CD4-positive, alpha-beta T cell treated with Interleukin-10 for 1 hour (primary cell): ENCODE measurements around the gene CARD11.
"Not testable (repeated sequence)": the region's sequence is repeated elsewhere in the genome, so short reads cannot be mapped to it uniquely, and the experiment has no call there.

Source experiments
- DNase-seq: peaks from one replicate; pipeline ENCODE4 v3.0.0-alpha.2; 2020

CARD11 gene

DNA sequence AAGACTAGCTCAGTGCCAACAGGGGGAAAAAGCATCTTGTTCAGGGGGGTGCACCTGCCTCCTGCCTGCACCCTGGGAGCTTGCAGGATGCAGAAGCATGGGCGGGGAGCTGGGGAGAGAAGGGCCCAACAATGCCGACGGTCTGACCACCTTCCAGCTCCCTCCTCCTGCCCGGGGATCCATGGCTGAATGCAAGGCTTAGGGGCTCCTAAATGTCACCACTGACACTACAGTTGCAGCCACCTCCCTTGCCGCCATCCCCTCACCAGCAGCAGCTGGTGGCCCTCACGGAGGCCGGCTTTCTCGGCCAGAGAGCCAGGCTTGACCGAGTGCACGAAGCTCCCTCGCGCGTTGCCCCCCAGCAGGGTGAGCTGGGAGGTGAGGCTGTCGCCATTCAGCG, 120.8 kb downstream of the CARD11 start:
- no peak for DNase-seq

GRCh38 chr7:2922348-2922691, 121.3 kb downstream of the CARD11 start:
- DNase-seq, result no peak

DNA sequence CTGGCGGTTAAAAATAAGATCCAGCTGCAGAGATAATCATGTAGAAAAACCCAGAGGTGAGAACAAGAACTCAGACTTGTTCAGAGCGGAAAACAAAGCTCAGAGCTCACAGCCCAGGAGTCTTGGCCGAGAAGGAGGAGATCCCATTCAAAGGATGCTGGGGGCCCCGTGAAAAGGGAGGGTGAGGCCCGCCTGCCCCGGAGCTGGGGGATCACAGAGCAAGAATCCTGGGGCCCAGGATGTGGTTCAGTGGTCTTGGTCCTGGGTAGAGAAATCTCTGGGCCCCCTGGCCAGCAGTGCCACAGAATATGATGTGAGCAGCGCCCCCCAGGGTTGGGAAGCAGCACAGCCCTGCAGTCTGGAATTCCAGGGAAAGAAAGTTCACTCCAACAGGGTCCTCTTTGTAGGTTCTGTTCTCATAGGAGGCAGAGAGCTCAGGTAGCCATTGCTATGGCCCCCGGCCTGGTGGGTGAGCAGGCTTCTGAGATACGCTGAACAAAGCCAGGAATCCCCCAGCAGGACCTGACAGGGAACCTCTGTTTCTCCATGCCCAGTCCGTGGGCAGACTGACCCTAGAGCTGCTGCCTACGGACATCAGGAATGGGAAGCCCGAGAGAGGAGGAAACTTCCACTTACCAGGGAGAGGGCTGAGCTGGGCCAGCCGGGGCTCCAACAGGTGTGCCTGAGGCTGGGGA, 121.9 kb downstream of the CARD11 start:
- DNase-seq, result no peak

DNA sequence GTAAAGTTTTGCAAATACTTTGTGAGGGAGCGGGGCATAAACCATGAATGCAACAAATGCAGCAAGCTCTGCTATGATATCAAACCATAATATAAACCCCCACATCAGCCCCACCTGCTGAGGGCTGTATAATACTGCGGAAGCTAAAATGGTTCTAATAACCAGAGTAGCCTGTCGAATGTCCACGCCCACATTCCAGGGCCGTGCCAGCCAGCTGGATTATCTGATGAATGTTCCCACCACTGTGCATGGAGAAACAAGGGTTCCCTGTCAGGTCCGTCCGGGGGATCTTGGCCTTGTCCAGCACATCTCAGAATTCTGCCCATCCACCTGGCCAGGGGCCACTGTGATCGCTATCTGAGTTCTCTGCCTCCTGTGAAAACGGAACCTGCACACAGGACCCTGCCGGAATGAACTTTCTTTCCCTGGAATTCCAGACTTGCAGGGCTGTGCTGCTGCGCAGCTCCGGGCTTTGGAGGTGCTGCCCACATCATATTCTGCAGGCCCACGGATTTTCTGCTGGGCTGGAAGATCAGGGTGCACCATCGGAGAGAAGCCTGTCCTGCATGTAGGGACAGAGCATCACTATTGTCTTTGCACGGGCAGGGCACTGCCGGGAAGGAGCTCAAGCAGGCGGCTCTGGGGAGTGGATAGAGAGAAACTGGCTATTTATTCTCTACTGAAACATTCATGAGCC, 122.6 kb downstream of the CARD11 start:
- DNase-seq, result no peak

DNA sequence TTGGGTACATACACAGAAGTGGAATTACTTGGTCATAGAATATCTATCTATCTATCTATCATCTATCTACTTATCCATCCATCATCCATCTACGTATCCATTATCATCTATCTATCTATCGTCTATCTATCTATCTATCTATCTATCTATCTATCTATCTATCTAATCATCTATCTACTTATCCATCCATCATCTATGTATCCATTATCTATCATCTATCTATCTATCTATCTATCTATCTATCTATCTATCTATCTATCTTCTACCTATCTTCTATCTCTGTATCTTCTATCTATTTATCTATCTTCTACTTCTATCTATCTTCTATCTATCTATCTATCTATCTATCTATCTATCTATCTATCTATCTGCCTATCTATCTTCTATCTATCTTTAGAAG, 123.2 kb downstream of the CARD11 start:
- DNase-seq, result not testable (repeated sequence)

DNA sequence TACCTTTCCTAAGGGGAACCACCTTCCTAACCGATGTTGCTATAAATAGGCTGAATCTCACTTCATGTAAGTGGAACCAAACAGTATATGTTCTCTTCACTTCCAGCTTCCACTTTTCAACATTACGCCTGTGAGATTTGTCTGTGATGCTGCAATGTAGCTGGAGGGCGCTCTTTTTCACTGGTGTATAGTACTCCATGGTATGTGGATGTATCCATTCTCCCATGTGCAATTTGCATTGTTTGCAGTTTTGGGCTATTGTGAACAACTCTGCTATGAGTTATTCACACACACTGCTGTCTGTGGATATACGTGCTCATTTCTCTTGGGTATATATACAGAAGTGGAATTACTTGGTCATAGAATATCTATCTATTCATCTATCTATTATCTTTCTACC, 123.6 kb downstream of the CARD11 start:
- no peak for DNase-seq

GRCh38 chr7:2919256-2919655, 124.4 kb downstream of the CARD11 start:
- no peak for DNase-seq

- no peak for DNase-seq
Observed at GRCh38 chr7:2918406-2918805, 125.3 kb downstream of the CARD11 start.

GRCh38 chr7:2915023-2915422, 128.6 kb downstream of the CARD11 start:
- DNase-seq, result no peak

DNA sequence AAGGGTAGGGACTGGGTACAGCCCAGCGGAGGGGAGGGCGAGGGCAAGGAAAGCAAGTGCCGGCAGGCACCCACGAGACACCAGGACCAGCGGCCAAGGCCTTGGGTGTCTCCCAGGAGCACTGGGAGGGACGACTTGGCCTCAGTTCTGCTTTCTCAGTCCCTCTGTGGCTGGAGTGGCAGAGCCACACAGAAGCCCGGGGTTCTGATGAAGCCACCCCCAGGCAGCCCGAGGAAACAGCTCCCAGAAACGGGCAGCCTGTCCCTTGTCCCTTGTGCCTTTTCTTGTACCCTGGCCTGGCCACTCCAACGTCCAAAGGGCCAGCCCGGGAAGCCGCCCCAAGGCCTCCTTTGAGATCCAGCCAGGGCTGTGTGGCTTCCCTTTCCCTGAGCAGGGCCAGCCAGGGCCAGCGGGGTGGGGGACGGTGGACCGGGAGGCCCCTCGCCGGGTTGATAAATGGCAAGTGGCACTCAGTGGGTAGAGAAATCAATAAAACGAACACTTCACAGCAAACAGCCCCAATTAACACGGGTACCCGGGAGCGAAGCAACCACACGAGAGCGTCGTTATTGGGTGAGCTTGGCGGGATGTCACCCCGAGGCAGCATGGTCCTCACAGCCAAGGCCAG, 129.8 kb downstream of the CARD11 start:
- no peak for DNase-seq

DNA sequence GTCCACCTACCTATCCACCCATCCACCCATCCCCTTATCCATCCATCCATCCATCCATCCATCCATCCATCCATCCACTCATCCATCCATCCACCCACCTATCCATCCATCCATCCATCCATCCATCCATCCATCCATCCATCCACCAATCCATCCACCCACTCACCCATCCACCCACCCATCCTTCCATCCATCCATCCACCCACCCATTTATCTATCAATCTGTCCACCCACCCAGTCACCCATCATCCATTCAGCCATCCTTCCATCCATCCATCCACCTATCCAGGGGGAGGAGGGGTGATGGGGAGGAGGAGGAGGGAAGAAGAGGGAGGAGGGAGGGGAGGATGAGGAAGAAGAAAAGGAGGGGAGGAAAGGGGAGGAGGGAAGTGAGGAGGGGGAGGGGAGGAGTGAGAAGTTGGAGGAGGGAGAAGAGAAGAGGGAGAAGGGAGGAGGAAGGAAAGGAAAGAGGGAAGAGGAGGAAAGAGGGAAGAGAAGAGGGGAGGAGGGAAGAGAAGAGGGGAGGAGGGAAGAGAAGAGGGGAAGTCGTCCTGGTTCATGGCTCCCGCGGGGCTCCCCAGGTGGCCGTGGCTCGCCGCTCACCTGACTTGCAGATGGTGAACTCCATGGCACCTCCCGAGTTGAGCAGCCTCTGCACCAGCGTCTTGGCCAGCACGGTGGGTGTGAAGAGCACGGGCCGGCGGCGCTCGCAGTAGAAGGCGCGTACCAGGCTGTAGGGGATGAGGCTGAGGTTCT, 130.8 kb downstream of the CARD11 start:
- DNase-seq, result no peak

- no peak for DNase-seq
Observed at GRCh38 chr7:2911466-2911865, 132.2 kb downstream of the CARD11 start.

DNA sequence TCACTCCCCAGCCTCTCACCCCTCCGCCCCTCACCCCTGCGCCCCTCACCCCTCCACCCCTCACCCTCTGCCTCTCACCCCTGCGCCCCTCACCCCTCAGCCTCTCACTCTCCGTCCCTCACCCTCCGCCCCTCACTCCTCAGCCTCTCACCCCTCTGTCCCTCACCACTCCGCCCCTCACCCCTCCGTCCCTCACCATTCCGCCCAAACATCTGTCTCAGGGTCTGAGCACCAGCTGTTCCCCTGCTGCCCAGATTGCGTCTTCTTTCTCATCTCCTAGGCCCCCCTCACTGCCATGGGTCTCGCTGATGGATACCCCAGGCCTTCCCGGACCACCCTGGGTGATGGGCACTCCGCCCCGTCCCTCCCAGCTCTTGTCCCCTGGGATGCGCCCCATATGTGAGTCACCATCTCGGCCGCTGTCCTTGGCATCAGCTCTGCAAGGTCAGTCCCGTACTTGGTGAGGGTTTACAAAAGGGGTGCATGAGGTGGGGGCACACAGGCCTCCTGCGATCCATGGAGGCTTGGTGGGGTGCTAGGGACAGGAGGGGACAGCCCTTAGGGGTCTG, 134.1 kb downstream of the CARD11 start:
- no peak for DNase-seq

DNA sequence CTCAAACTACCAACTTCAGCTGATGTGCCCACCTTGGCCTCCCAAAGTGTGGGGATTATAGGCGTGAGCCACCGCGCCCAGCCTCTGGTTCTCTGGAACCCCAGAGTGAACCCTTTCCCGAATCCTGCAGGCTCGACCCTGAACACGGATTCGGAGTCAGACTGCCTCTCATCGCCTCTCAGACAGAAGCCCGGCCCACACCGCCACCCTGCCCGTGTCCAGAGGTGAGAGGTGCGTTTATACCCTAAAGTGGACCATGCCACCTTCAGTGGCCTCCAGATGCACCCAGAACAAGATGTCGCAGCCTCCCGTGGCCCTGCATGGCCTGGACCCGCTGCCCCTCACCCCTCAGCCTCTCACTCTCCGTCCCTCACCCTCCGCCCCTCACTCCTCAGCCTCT, 134.6 kb downstream of the CARD11 start:
- DNase-seq, result no peak

- no peak for DNase-seq
Observed at GRCh38 chr7:2908103-2908683, 135.5 kb downstream of the CARD11 start.

GRCh38 chr7:2906197-2906931, 137.3 kb downstream of the CARD11 start:
- DNase-seq, result no peak

GRCh38 chr7:2905500-2905899, 138.2 kb downstream of the CARD11 start:
- no peak for DNase-seq

DNA sequence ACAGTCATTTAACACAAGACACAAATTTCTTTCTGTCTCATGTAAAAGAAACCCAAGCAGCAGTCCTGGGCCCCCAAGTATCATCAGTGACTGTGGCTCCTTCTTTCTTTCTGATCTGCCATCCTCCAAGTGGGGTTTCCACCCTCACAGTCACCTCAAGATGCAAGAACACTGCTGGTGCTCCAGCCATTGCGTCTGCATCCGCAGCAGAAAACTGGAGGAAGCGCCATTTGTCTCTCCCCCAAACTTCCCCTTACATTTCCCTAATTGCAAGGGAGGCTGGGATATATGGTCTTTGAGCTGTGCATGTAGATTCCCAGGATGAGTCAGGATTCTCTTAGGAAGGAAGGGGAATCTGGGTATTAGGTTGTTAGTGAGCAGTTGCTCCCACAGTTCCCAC, 138.6 kb downstream of the CARD11 start:
- no peak for DNase-seq

DNA sequence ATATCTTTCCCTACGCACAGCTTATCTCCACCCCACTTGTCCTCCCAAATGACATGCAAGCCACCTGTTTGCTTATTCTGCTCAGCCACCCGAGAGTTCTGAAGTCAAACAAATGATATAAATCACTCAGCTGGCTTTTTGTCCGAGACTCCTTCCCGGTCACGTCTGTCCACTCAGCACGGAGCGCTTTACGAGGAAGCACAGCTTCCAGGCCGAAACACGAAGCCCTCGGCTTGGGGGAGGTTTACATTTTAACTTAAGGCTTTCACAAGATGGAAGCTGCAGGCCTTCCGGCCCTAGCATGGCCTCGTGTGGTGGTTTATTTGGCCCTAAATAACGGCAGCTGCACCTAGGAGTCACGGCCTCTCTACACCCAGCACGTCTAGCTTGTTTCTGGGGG, 139.5 kb downstream of the CARD11 start:
- DNase-seq, result no peak

DNA sequence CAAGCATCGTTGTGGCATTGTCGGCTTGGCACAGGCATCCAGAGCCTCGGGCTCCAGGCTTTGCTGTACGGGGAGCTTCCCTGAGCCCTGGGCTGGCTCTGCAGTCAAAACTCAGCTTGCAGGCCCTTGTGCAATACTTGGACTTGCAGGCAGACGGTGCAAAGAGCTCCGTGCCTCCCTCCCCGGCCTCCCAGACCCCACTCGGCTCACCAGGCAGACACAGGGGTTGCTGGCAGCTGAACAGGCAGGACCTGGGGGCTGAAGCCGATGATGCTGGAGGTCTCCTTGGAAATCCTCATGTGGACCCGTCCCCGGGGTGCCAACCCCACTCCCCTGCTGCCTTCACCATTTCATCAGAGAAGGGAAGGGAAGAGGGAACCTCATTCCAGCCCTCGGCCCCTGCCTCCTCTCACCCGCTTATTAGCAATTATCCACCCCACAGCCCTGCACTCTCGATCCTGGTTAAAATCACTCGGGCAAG, 139.9 kb downstream of the CARD11 start:
- no peak for DNase-seq

DNA sequence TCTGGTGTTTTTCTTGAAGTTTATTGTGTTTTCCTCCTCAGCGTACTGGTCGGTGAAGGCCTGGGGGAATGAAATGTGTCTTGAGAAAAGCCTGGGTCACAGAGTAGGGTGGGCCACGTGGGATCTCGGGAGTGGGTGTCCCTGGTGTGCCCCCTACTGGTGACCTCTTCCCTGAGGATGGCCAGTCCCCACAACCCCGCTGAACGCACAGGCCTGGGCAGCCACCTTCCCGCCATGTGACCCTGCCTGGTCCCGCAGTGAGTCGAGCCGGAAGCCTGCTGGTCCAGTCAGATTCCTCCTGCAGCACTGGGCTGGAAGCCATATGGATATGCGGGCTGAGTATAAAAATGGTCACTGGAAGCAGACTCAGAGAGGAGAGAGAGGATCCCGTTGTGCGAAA, 146.6 kb downstream of the CARD11 start:
- DNase-seq, result no peak

GRCh38 chr7:2896131-2896530, 147.5 kb downstream of the CARD11 start:
- DNase-seq, result no peak
